Activated T-helper 1 cell treated with anti-CD3 and anti-CD28 coated beads, Interleukin-12 subunit alpha, Interleukin-12 subunit beta, Interleukin-2, Interleukin-4 antibody, amounts not matched to agents 30 ng/mL and 10 ng/mL and 1 ng/mL, durations not matched to agents 14 hours and 24 hours and 36 hours (primary cell): ENCODE results near the gene ANKRD63. TPM values are rescaled to one million over a fixed set of nuclear protein-coding genes. Genes with fewer than 3 reads are reported as not detected.

Experiments used
- DNase-seq: peaks from one replicate; pipeline ENCODE4 v3.0.0; 2021; ENCODE audit warnings: low spot score
- H3K27ac Mint-ChIP-seq: one replicate; pipeline ENCODE4 v1.8.0; 2021; ENCODE audit warnings: mild to moderate bottlenecking, mixed read lengths
- H3K27me3 Mint-ChIP-seq: one replicate; pipeline ENCODE4 v1.8.0; 2022; ENCODE audit warnings: mild to moderate bottlenecking, moderate library complexity, mixed read lengths; ENCODE audit not compliant: insufficient read depth
- H3K36me3 Mint-ChIP-seq: one replicate; pipeline ENCODE4 v1.8.0; 2021; ENCODE audit warnings: low read depth, mixed read lengths
- H3K4me1 Mint-ChIP-seq: one replicate; pipeline ENCODE4 v1.8.0; 2021; ENCODE audit warnings: low read depth, mixed read lengths
- H3K4me3 Mint-ChIP-seq: one replicate; pipeline ENCODE4 v1.8.0; 2021; ENCODE audit warnings: mild to moderate bottlenecking, moderate library complexity, mixed read lengths
- H3K9me3 Mint-ChIP-seq: one replicate; pipeline ENCODE4 v1.8.0; 2021; ENCODE audit warnings: mixed read lengths
- intact Hi-C: fragments of 100-400 bp; cut with micrococcal nuclease; formaldehyde crosslinking; loops from one replicate; pipeline ENCODE4 v1.15.1; 2024
- total RNA-seq: library from RNA; stranded (reverse); gene quantifications from 2 replicates; pipeline ENCODE4 v1.2.3, GENCODE V29; 2022

Gene ANKRD63
- total RNA-seq, 1 donor from 2014 or later: not detected

- intact Hi-C loops: loop anchor here (1.0 kb wide), 2 partner anchors 31 to 36 kb away; no protein-coding TSS in a partner anchor
- peak overlapping the region; percentile 92 for H3K4me3 Mint-ChIP-seq
- DNase-seq: peak; percentile 53
- peaks cover 34% of the 10 kb centered on the region for H3K4me1 Mint-ChIP-seq
- no peaks in the 10 kb centered on the region for H3K36me3 Mint-ChIP-seq
- H3K9me3 Mint-ChIP-seq: no peaks in the 10 kb centered on the region
- H3K27ac Mint-ChIP-seq: peak overlapping the region; percentile 98
- peaks cover 38% of the 10 kb centered on the region for H3K27me3 Mint-ChIP-seq
Measured at GRCh38 chr15:40310001-40310959, 27.4 kb upstream of the ANKRD63 start.

GRCh38 chr15:40309344-40309862, 26.5 kb upstream of the ANKRD63 start:
- Mint-ChIP-seq H3K36me3 (no peaks in the 10 kb centered on the region), H3K9me3 (no peaks in the 10 kb centered on the region), H3K4me1 (peaks cover 37% of the 10 kb centered on the region), H3K27me3 (peaks cover 32% of the 10 kb centered on the region), H3K4me3 (peak overlapping the region; percentile 92), H3K27ac (peak overlapping the region; percentile 98)
- intact Hi-C loops: no loop called here
- DNase-seq: no peak

GRCh38 chr15:40307421-40308211, 24.8 kb upstream of the ANKRD63 start, which contains the start of gene PLCB2:
PLCB2 (minus strand) TSS chr15:40307935; CDS start chr15:40307672, 263 bp downstream.
- Mint-ChIP-seq H3K4me3 (peak within 1 kb of the TSS; percentile 92), H3K27me3 (peaks cover 16% of the 10 kb centered on the region), H3K4me1 (peaks cover 37% of the 10 kb centered on the region), H3K36me3 (peaks cover 7% of the 10 kb centered on the region), H3K27ac (peak within 1 kb of the TSS; percentile 98), H3K9me3 (no peaks in the 10 kb centered on the region)
- peak; percentile 62 for DNase-seq
- intact Hi-C loops: loop anchor here (1.0 kb wide), 3 partner anchors 16 to 75 kb away; partner anchors contain the start of genes INAFM2 and KNSTRN

DNA sequence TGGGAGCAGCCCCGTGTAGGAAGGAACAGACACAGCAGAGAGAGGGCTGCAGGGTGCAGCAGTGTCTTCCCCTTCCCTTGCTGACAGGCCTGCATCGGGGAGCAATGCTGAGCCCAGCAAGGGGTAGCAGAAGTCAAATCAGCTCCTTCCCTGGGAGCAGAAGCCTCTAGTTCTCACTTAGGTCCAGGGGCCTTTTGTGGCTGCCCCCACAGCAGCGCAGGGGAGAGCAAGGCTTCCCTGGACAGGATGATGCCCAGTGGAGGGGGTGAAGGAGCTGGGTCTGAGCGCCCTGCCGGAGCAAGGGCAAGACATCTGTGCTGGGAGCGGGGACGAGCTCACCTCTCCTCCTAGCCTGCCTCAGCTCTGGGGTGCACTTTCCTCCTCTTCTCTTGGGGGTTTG, 24.0 kb upstream of the ANKRD63 start:
- Mint-ChIP-seq H3K36me3 (peaks cover 10% of the 10 kb centered on the region), H3K27ac (peak overlapping the region; percentile 98), H3K27me3 (peaks cover 10% of the 10 kb centered on the region), H3K9me3 (no peaks in the 10 kb centered on the region), H3K4me3 (peak overlapping the region; percentile 92), H3K4me1 (peaks cover 37% of the 10 kb centered on the region)
- DNase-seq: no peak
- intact Hi-C loops: loop anchor here (1.0 kb wide), 2 partner anchors 31 to 75 kb away; partner anchors contain the start of gene KNSTRN

DNA sequence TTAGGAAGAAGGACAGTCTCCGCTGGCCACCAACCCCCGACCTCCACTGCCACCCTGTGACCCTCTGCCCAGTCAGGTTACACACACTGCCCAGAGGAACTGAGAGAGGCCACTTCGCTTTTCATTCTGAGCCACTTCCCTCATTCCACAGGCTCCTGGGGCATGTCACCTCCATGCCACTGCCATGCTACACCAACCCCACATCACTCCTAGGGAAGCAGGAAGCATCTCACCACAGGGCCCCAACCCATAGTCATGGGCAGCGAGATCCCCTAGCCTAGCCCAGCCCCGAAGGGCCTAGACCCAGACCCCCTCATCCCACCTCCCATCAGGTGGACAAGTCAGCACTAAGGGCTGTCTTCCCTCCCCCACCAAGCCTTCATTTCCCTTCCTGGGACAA, 23.5 kb upstream of the ANKRD63 start:
- Mint-ChIP-seq H3K9me3 (no peaks in the 10 kb centered on the region), H3K4me1 (peaks cover 37% of the 10 kb centered on the region), H3K4me3 (peak overlapping the region; percentile 92), H3K27ac (peak overlapping the region; percentile 98), H3K36me3 (peaks cover 15% of the 10 kb centered on the region), H3K27me3 (peaks cover 8% of the 10 kb centered on the region)
- intact Hi-C loops: no loop called here
- DNase-seq: no peak

DNA sequence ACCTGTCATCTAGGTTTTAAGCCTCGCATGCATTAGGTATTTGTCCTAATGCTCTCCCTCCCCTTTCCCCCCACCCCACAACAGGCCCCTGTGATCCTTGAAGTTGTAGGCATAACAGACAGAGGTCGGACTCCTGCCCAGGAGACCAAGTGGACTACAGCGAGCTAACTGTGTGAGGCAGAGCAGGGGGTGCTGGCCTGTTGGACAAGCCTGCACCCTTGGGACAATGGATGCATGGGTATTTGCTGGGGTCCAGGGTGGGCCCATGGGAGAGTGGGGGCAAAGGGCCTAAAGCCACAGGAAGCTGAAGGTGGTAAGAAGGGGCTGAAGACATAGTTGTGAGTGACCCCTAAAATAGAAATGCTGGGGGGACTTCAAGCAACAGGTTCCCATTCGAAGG, 22.4 kb upstream of the ANKRD63 start:
- no peak for DNase-seq
- H3K4me3 Mint-ChIP-seq: no peak overlapping the region
- no peaks in the 10 kb centered on the region for H3K9me3 Mint-ChIP-seq
- peaks cover 4% of the 10 kb centered on the region for H3K27me3 Mint-ChIP-seq
- no peak overlapping the region for H3K27ac Mint-ChIP-seq
- peaks cover 37% of the 10 kb centered on the region for H3K4me1 Mint-ChIP-seq
- intact Hi-C loops: no loop called here
- H3K36me3 Mint-ChIP-seq: peaks cover 23% of the 10 kb centered on the region

- no peak for DNase-seq
- peaks cover 33% of the 10 kb centered on the region for H3K36me3 Mint-ChIP-seq
- H3K4me3 Mint-ChIP-seq: no peak overlapping the region
- H3K4me1 Mint-ChIP-seq: peaks cover 21% of the 10 kb centered on the region
- H3K27me3 Mint-ChIP-seq: no peaks in the 10 kb centered on the region
- no peak overlapping the region for H3K27ac Mint-ChIP-seq
- intact Hi-C loops: no loop called here
- H3K9me3 Mint-ChIP-seq: peaks cover 5% of the 10 kb centered on the region
Measured at GRCh38 chr15:40303576-40303975, 20.7 kb upstream of the ANKRD63 start.

- H3K9me3 Mint-ChIP-seq: peaks cover 5% of the 10 kb centered on the region
- H3K36me3 Mint-ChIP-seq: peaks cover 33% of the 10 kb centered on the region
- no peak for DNase-seq
- H3K4me3 Mint-ChIP-seq: no peak overlapping the region
- H3K27ac Mint-ChIP-seq: no peak overlapping the region
- H3K4me1 Mint-ChIP-seq: peaks cover 18% of the 10 kb centered on the region
- no peaks in the 10 kb centered on the region for H3K27me3 Mint-ChIP-seq
- intact Hi-C loops: no loop called here
Measured at GRCh38 chr15:40302981-40303380, 20.1 kb upstream of the ANKRD63 start.

- Mint-ChIP-seq H3K9me3 (peaks cover 5% of the 10 kb centered on the region), H3K4me1 (peaks cover 18% of the 10 kb centered on the region), H3K27ac (no peak overlapping the region), H3K4me3 (no peak overlapping the region), H3K27me3 (no peaks in the 10 kb centered on the region), H3K36me3 (peaks cover 36% of the 10 kb centered on the region)
- intact Hi-C loops: no loop called here
- DNase-seq: no peak
Measured at GRCh38 chr15:40302288-40302886, 19.5 kb upstream of the ANKRD63 start.

GRCh38 chr15:40301467-40302179, 18.8 kb upstream of the ANKRD63 start:
- DNase-seq: no peak
- Mint-ChIP-seq H3K27ac (no peak overlapping the region), H3K27me3 (no peaks in the 10 kb centered on the region), H3K36me3 (peaks cover 42% of the 10 kb centered on the region), H3K4me3 (no peak overlapping the region), H3K9me3 (peaks cover 5% of the 10 kb centered on the region), H3K4me1 (peaks cover 14% of the 10 kb centered on the region)
- intact Hi-C loops: no loop called here

DNA sequence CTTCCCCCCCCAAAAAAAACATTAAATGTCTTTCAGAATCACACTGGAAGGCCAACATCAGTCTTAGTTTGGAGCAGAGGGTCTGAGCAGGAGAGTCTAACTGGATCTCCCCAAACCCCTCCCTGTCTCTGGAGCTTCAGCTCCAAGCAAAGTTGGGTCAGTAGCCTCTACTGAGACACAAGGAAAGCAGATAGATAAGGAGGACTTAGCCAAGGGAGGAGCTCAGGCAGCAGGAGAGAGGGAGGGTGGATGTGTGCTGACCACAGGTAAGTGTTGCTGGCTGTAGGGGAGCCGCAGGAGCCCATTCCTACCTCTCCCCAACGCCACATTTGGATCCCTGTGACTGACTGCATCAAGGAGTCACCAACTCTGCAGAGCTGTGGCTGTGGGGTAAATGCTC, 17.9 kb upstream of the ANKRD63 start:
- peaks cover 6% of the 10 kb centered on the region for H3K4me1 Mint-ChIP-seq
- H3K9me3 Mint-ChIP-seq: peaks cover 5% of the 10 kb centered on the region
- peaks cover 44% of the 10 kb centered on the region for H3K36me3 Mint-ChIP-seq
- DNase-seq: no peak
- no peaks in the 10 kb centered on the region for H3K27me3 Mint-ChIP-seq
- H3K4me3 Mint-ChIP-seq: no peak overlapping the region
- intact Hi-C loops: no loop called here
- no peak overlapping the region for H3K27ac Mint-ChIP-seq

GRCh38 chr15:40300367-40300766, 17.5 kb upstream of the ANKRD63 start:
- no peak for DNase-seq
- H3K36me3 Mint-ChIP-seq: peaks cover 44% of the 10 kb centered on the region
- intact Hi-C loops: no loop called here

More at GRCh38 chr15:40300367-40300766, 17.5 kb upstream of the ANKRD63 start:
- Mint-ChIP-seq H3K27ac (no peak overlapping the region), H3K4me1 (peaks cover 4% of the 10 kb centered on the region), H3K9me3 (peaks cover 5% of the 10 kb centered on the region), H3K27me3 (no peaks in the 10 kb centered on the region), H3K4me3 (no peak overlapping the region)
